GM11168 (cell line): ENCODE data around the gene PTPRD.

Source experiments
- in situ Hi-C: fragments of 300-500 bp; cut with MboI; formaldehyde crosslinking; loops from one replicate; pipeline ENCODE4 v1.12.0; 2022; ENCODE audit warnings: low sequenced_read_pairs; ENCODE audit not compliant: unreplicated experiment

The PTPRD gene

DNA sequence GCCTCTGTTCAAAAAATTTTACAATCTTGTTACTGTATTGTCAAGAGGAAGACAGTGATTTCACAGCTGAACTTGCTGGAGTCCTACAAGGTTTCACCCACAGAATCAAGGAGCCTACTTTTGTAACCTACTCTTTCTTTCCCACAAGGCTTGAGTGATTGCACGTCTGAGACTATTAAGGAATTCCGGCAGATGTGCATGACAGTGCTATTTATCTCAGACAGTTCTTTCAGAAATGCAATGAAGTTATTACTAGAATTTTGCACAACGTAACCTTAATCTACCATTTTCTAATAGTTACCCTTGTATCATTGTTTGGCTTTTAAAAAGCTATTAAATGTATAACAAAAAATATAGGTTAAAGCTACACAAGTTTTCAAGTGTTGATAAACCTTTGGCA is 400.1 kb downstream of the PTPRD start:
- in situ Hi-C loops = no loop called here

- in situ Hi-C loops = no loop called here
These were observed 404.1 kb downstream of the PTPRD start for GRCh38 chr9:10208691-10209069.

- in situ Hi-C loops = no loop called here
These were observed 408.5 kb downstream of the PTPRD start for GRCh38 chr9:10204276-10204675.

DNA sequence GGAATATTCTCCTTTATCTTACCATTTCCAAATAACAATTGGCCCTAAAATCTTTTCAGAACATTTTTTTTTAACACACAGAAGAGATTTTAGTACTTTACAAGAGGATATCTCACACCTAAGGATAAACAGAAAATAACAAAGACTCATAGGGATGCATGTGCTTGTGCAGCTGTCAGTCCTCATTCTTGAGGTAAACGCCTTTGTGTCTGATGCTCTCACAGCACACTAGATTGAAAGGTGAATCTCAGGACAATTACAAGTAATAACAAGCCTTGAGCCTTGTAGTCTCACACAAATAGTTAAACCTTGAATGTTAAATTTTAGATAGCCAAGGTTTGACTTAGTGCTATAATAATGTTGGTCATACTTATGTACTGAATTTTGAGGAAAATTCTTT is 439.2 kb downstream of the PTPRD start:
- in situ Hi-C loops = no loop called here

GRCh38 chr9:10172476-10172875 is 440.3 kb downstream of the PTPRD start:
- in situ Hi-C loops = no loop called here

- in situ Hi-C loops = no loop called here
These were observed 444.6 kb downstream of the PTPRD start for GRCh38 chr9:10168241-10168640.

DNA sequence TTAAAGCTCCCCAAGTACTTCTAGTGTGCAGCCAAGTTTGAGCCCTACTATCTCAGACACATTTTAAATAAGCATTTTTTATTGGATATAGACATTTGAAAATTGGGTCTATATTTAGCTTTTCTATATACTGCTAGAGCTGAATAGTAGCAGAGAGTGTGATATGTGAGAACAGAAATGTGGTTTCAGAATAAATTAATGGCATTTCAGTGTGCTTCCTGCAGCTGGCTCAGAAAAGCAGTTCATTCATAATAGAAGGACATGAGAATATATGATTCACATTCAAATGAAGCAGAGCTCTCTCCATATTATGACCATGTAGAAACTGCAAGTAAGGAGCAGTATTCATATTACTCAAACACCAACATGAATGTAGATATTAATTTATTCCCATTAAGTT is 464.0 kb downstream of the PTPRD start:
- in situ Hi-C loops = no loop called here

- in situ Hi-C loops = no loop called here
These were observed 466.1 kb downstream of the PTPRD start for GRCh38 chr9:10146517-10147331.

GRCh38 chr9:10144355-10144754 is 468.4 kb downstream of the PTPRD start:
- in situ Hi-C loops = no loop called here

DNA sequence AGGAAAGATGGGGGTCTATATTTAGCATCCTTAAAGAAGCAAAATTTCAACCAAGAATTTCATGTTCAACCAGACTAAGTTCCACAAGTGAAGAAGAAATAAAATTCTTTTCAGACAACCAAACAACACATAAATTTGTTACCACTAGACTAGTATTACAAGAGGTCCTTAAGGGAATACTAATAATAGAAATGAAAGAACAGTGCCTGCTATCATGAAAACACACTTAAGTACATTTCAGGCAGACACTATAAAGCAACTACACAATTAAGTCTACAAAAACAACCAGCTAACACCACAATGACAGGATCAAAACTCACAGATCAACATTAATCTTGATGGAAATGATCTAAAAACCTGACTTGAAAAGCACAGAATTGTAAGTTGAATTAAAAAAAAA is 477.2 kb downstream of the PTPRD start:
- in situ Hi-C loops = no loop called here

GRCh38 chr9:10134266-10134665 is 478.5 kb downstream of the PTPRD start:
- in situ Hi-C loops = no loop called here

- in situ Hi-C loops = no loop called here
These were observed 482.6 kb downstream of the PTPRD start for GRCh38 chr9:10130061-10130675.

DNA sequence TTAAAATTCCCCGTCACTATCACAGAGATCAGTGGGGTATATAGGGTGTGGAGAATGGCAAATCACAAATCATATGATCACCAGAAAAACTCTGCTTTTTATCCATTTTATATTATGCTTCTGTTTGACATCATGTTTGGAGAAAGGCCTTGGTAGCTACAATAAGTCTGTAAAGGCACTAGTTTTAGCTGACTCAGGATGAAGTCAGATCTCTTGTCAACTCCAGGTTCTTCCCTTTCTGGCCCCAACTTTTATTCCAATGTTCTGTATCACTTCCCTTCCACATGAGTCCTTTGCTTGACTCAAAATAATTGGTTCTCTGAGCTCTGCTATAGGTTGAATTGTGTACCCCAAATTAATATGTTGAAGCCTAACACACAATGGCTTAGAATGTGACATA is 484.9 kb downstream of the PTPRD start:
- in situ Hi-C loops = no loop called here

DNA sequence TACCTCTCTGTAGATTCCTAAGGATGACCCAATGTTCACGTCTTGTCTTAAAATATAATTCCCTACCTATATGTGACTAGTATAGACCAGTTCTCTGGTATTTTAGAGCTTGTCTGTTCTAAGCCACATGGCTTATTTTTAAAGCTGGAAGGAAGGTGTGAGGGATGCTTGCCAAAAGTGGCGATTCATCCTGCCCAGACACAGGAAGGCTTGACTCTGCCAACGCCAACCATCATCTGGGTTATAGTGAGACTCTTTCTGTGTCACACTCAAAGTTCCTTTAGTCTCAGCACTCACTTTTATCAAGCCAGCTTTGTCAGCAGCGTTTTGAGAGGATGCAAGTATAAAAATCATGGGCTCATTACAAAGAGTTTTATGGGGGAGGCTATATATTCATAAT is 500.0 kb downstream of the PTPRD start:
- in situ Hi-C loops = no loop called here

DNA sequence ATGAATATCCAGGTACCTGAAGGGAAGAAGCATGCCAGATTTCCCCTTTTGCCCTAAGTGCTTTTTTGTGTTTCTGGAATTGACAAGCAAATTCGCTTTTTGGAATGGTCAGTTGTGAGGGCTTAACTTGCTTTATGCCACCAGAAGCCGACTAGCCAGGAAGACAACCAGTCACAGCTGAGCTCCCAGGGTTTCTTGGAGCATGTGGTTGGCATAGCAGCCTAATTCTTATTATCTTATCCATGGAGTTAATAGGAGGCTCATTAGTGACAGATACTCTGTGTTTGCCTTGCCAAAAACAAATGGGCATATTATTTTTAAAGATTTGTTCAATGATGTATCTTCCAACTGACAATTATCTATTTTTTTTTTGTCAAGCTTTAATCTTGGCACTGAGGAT is 500.7 kb downstream of the PTPRD start:
- in situ Hi-C loops = no loop called here

- in situ Hi-C loops = no loop called here
These were observed 504.0 kb downstream of the PTPRD start for GRCh38 chr9:10108815-10109214.

DNA sequence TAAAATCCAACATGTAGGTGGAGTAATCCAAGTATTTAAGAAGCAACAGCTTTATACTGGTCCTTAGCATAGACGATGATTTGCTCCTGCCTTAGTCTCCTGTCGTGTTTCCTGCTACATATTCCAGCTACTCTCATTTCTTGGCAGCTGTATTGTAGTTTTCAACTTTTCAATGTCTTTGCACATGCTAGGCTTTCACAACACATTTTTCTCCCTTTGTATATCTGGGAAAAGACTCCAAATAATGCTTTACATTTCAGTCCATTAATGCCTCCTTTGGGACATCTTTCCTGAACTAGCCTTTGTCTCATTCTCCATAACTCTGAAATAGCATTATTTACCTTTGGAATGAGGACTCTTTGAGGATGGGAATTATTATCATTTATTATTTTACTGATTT is 508.0 kb downstream of the PTPRD start:
- in situ Hi-C loops = no loop called here

- in situ Hi-C loops = no loop called here
These were observed 517.6 kb downstream of the PTPRD start for GRCh38 chr9:10095208-10095607.

DNA sequence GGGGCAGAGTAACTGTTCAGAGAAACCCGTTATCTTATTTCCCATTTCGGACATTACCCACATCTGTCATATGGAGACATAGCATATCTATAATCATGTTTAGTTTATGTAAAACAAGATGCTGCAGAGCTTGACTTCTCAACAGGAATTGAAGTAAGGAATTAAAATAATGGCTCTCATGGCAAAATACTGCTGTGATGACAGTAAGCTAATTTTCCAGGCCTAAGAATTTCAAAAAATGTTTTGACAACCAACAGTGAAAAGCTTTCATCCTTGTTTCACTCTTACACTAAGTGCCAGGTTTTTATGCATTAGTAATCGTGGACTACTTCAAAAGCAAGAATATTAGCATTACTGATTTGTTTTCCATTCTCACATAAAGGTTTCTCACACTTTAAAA is 518.2 kb downstream of the PTPRD start:
- in situ Hi-C loops = no loop called here

DNA sequence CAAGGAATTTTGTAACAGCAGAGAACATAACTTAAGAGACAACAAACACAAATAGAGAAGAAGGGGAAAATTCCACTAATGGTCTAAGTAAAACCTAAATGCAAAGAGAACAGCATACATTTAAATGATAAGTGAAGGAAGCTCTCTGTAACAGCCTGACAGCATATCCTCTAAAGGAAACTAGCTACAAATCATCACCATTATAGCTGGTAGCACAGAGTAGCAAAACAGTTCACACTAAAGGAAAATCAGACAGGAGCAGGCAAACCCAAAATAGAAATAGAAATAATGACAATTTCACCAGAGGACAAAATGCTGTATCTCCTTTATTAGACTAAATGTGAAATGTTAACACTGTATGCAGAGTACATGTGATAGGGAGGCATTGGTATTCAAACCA is 532.8 kb downstream of the PTPRD start:
- in situ Hi-C loops = no loop called here

DNA sequence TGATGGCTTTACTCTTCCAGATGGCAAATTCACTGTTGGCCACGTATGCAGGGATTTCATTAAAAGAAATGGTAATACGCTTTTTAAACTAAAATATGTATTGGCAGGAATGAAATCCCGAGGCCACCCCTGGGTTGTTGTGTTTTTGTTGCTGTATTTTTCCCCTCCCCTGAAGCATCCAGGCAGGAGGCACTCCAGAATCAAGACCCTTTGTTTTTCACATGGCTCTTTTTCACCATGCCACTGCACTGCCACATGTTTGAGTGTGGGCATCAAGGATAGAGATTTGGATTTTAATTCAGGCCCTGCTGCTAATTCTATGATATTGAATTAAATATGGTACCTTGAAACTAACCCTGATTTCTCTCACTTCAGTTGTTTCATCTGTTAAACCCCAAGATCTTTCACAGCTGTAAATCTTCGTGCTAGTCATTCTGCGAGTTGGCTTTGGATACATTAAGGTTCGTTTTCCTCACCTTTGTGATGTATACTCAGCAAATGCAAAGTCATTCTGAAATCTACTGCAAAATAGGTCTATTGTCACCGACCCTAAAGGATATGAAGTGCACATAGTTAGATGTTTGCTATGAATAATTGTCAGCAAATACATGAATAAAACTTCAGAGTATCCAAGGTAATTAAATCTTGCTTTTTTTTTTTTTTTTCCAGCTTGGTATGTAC is 533.4 kb downstream of the PTPRD start:
- in situ Hi-C loops = no loop called here

DNA sequence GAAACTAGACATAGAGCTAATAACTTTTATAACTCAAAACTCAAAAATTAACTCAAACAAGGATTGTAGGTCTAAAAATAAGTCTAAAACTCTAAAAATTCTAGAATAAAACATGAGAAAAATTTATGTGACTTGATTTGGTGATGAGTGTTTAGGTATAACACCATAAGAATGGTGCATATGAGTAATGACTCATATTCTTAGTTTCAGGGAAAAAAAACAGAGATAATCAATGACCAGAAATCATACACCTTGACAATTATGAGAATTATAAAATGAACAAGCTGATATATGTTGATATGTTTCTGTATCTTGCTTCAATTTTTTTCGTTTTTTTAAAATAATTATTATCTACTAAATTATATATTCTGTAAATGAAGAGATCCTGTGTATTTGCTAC is 541.2 kb downstream of the PTPRD start:
- in situ Hi-C loops = no loop called here
